NCI-H1930 (cell line): ENCODE results near the gene WAC.

Source experiments
- DNase-seq, 2 experiments: peaks; one replicate each; lab custom pipeline; 2025; lab: John Stamatoyannopoulos, UW

Gene WAC

GRCh38 chr10:28668363-28669226 is 135.7 kb downstream of the WAC start:
- no peak for DNase-seq

- DNase-seq, result no peak
Measured at GRCh38 chr10:28669227-28670173, 136.6 kb downstream of the WAC start.
